Globus pallidus (tissue), 1 donor: ENCODE measurements around the gene CLCN2.

Experiments
- DNase-seq: peaks from one replicate; pipeline ENCODE4 v3.0.0-alpha.2; 2015; ENCODE audit warnings: low spot score

CLCN2 gene

GRCh38 chr3:184296616-184297015 is 64.8 kb downstream of the CLCN2 start:
- no peak for DNase-seq
